Raji (cell line): ENCODE measurements around the gene PRSS53.

Experiments
- POLR2A ChIP-seq: IDR thresholded peaks from 2 replicates; pipeline ENCODE4 v1.6.1; 2011; ENCODE audit warnings: low read depth, low read length, control low read depth; ENCODE audit not compliant: insufficient read depth

The PRSS53 gene

DNA sequence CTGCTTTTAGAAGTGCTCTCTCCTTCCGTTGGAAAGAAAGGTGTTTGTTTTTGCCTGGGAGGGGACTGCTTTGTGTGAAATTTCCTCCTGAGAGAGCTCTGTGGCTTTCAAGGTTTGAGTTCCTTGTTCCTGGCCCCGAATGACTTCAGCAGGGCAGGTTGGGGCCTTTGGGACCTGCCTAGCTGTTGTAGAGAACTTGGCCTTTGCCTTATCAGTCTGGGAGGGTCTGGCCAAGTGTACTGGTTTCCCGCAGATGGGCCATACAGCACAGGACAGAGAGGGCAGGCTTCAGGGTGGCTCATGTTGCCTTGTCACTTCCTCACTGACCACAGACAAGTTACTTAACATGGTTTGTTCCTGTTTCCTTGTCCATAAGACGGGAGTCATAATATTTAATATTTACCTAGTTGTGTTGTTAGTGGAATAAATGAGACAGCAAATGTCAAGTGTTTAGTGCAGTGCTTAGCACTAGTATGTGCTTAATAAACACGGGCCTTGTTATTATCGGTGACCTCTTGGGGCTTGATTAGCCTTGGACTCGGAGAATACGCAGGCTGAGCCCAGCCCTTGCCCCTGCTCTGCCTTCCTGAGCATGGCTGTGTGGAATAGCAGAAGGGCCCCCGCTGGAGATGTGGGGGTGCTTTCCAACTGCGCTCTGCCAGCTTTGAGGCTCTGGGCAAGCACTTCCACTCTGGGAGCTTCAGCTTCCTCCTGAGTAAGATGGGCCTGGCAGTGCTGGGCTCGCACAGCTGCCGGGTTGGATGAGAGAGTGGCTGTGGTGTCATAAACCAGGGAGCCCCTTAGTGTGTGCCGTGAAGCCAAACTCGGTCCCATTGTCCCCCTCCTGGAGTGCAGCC is 40.2 kb upstream of the PRSS53 start:
- no peak for TF ChIP-seq POLR2A

DNA sequence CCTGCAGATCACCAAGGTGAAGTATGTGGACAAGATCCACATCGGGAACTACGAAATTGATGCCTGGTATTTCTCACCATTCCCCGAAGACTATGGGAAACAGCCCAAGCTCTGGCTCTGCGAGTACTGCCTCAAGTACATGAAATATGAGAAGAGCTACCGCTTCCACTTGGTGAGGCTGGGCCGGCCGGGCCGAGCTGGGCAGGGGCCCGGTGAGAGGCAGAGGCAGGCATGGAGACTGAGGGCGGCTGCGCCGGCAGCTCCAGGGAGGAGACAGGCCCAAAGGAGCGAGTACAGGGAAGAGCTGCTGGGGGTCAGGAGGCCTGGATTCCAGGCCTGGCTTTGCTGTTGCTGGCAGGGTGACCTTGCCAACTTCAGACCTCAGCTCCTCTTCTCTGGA is 38.4 kb upstream of the PRSS53 start:
- no peak for TF ChIP-seq POLR2A

DNA sequence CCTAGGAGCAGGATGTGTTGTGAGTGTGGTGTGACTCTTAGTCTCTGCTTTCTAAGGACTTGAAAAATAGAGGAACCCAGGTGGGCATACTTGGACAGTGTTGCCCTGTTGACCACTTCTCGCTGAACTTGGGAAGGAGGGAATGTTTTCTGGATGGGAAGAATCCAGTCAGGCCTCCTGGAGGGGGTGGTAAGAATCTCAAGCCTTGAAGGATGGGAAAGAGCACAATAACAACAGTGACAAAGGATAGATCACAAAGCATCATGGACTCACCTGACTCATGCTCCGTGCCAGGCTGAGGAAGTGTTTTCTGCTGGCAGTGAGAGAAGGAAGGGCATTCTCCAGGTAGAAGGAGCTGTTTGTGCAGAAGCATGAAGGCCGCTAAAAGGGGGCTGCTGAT is 37.1 kb upstream of the PRSS53 start:
- TF ChIP-seq POLR2A: no peak

DNA sequence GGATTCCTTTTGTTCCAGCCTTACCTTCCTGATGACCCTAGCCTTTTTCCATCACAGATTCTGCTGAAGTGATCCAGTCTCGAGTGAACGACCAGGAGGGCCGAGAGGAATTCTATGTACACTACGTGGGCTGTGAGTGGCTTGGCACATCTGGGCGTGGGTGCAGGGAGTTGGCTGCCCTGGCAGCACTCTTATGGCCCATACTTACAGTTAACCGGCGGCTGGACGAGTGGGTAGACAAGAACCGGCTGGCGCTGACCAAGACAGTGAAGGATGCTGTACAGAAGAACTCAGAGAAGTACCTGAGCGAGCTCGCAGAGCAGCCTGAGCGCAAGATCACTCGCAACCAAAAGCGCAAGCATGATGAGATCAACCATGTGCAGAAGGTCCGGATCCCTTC is 31.4 kb upstream of the PRSS53 start:
- TF ChIP-seq POLR2A: no peak

DNA sequence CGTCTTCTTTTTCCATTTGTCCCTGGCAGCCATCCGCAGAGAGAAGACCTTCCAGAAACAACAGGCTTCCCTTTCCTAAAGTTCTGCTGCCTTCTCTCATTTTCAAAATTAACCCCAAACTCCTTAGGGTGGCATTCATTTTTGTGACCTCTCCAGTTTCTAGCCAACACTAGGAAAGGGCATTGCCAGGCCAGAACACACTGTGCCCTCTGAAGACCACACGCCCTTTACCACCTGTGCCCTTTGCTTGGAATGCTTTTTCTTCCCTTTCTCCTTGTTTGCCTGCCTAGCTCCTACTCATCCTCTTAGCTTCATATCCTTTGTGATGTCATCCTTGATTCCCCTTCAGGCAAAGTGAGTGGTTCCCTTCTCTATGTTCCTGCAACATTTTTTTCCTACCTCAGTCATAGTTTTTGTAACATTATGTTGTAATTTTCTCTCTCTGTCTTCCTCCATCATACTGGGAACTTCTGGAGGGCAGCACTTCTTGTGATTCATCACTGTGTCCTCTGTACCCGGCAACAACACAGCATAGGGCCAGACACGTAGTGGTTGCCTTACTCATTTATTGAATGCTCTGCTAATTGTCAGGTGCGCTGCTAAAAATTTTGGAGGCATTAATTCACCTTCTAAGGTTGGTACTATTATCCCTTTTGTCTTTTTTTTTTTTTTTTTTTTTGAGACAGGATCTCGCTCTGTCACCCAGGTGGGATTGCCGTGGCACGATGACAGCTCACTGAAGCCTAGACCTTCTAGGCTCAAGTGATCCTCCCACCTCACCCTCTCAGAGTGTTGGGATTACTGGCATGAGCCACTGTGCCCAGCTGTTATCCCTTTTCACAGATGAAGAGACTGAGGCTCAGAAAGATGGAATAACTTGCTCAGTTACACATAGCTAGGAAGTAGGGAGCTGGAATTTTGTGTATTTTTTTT is 29.7 kb upstream of the PRSS53 start:
- no peak for TF ChIP-seq POLR2A

DNA sequence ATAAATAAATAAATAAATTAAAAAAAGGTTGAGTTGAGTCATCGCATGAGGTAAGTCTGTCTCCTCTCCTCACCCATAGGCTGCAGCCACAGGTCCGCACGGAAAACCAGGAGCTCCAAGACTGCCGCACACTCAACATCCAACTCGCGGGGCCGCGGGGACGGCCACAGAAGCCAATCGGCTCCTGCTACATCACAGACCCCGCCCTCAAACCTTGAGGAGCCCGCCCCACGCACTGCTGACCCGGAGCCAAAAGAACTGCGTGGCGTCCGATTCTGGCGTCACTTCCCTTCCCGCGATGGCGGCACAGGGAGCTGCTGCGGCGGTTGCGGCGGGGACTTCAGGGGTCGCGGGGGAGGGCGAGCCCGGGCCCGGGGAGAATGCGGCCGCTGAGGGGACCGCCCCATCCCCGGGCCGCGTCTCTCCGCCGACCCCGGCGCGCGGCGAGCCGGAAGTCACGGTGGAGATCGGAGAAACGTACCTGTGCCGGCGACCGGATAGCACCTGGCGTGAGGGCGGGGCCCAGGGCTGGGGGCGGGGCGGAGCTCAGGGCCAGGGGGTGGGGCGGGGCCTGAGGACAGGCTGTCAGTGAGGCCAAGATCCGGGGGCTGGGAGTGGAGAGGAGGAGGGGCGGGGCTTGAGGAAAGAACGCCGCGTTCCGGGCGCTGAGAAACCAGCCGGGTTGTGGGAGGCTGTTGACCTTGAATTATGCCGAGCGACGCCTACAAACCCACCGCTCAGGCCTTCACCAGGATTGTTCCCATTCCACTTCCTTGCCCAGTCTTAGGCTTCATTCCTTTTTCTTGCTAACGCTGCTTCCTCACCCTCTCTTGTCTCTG is 28.9 kb upstream of the PRSS53 start, which contains the start of gene KAT8:
Gene KAT8, plus strand, starts transcription at position 281 of the 839 bp plus-strand sequence. Its CDS starts 18 bp downstream, at position 299.
- TF ChIP-seq POLR2A: peak; percentile 89

DNA sequence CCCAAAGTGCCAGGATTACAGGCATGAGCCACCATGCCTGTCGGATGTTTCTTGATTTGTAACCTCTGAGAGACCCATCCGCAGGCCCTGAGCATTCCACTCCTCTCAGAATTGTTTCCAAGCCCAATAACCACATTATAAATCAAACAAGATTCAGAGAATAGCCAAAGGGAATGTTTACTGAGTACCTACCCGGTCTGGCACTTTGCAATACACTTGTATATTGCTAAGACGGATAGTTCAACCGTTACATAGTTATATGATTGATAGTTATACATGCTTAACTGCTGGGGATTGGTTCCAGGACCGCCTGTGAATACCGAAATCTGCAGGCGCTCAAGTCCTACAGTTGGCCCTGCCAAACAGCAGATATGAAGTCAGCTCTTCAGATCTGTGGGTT is 25.7 kb upstream of the PRSS53 start:
- no peak for TF ChIP-seq POLR2A

DNA sequence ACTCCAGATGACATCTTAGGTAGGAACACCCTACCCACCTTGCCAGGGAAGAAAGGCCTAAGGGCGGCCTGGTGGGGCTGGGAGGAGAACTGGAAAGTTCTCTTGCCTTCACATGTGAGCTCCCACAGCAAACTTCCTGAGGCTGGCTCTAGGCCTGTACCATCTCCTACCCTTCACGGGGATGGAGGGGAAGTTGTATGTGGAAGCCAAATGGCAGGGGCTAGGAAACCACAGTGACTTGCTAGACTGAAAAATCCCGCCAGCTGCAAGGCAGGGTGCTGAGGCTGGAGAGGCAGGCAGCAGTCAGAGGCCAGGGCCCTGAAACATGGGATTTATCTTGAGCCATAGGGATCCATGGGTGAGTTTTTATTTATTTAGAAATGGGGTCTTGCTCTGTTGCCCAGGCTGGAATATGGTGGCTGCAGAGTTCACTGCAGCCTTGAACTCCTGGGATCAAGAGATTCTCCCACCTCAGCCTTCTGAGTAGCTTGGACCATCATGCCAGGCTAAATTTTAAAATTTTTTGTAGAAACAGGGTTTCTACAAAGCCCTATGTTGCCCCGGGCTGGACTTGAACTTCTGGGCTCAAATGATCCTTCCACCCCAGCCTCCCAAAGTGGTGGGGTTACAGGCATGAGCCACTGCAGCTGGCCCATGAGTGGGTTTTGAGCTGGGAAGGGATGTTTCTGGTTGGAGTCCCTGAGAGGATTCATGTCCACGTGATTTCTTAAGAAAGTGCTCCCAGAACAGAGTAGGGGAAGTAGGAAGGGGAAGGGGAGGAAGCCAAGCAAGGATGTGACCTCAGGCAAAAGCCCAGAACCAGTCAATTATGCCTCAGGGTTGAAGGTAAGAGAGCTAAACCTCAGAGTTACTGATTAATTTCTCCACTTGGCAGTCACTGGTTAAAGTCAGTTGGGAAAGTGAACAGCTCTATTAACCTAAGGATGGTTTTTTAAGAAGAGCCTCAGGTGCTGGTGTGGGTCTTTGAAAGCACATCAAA is 24.7 kb upstream of the PRSS53 start:
- TF ChIP-seq POLR2A: no peak

DNA sequence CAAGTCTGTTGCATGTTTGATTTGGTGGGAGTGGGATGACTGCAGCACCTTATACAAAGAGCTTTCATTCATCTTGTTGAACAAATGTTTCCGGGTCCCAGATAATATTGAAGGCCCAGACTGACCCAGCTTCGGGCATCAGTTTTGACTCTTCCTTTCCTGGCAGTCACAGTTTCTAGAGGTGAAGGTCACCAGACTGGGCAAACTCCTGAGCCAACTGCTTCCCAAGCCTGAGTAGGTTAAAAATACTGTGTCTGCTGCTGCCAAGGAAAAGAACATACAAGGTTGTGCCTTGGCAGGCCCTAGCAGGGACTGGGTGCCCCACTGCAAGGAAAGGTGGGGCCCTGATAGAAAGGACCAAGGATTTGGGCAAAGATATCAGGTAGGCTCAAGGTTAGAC is 24.0 kb upstream of the PRSS53 start:
- no peak for TF ChIP-seq POLR2A

DNA sequence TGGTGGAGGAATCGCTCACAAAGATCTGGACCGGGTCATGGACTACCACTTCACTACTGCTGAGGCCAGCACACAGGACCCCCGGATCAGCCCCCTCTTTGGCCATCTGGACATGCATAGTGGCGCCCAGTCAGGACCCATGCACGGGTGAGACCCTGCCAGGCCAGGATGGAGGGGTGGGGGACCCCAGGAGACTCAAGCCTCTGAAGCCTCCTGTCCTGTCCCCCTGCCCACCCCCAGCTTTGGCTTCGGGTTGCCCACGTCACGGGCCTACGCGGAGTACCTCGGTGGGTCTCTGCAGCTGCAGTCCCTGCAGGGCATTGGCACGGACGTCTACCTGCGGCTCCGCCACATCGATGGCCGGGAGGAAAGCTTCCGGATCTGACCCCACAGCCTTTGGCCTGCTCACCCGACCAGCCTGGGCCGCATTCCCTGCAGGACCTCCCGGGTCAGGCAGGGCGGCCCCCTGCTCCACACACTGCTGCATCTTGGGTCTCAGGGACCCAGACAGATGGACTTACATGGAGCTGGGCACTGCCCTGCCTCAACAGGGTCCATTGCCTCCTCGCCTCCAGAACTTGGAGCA is 23.2 kb upstream of the PRSS53 start:
- TF ChIP-seq POLR2A: no peak

DNA sequence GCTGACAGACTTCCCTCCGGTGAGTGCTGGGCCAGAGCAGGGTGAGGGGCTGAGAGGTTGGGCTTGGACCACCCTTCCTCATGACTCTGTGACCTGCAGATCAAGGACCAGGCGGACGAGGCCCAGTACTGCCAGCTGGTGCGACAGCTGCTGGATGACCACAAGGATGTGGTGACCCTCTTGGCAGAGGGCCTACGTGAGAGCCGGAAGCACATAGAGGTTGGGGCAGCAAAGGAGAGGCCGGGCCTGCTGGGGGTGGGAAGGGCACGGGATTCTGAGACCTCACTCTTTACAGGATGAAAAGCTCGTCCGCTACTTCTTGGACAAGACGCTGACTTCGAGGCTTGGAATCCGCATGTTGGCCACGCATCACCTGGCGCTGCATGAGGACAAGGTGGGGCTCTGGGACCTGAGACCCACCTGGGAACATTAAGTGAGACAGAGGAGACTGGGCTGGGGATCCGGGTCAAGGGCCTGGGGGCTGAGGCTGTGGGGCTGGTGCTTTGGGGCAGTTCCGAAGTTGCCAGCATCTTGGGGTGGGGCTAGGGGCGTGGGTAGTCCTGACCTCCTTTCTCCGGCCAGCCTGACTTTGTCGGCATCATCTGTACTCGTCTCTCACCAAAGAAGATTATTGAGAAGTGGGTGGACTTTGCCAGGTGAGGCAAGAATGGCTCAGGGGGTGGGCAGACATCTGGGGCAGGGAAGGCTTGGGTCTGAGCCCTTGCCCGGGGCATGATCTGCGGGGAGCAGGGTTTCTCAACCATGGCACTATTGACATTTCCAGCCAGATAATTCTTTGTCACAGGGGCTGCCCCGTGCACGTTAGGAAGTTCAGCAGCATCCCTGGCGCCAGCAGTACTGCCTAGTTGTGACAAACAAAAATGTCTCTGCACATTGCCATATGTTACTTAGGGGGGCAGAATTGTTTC is 21.6 kb upstream of the PRSS53 start:
- TF ChIP-seq POLR2A: no peak

DNA sequence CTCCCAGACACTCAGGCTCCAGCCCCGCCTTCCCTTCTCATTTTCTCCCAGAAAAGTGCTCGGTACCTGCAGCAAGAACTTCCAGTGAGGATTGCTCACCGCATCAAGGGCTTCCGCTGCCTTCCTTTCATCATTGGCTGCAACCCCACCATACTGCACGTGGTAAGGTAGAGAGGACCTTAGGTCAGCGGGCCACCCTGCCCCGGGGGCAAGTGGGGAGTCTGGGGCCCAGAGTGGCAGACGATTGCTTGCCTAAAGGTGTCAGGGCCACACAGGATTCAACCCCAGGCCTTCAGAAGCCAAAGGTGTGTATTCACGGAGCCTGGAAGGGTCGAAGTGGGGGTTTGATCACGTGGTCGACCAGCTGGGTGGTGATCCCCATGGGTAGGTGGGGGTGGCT is 20.9 kb upstream of the PRSS53 start:
- TF ChIP-seq POLR2A: no peak
